SK-N-SH (cell line): Measurements from ENCODE around the gene OR6C74. TPM values are rescaled to one million over a fixed set of nuclear protein-coding genes. Genes with fewer than 3 reads are reported as not detected.

Experiments
- CTCF ChIA-PET: fragments of 300-600, 350-600 bp; formaldehyde crosslinking; extraction: SDS; loops from one replicate; lab custom pipeline; 2021; lab: Yijun Ruan, JAX
- POLR2A ChIA-PET: fragments of 350-600 bp; sonication (Branson Sonifier 250); formaldehyde crosslinking; extraction: SDS; loops from one replicate; lab custom pipeline; 2020; ENCODE audit warnings: antibody characterized with exemption, inconsistent platforms; lab: Yijun Ruan, JAX
- DNase-seq: peaks from one replicate; pipeline ENCODE4 v3.0.0; 2012
- H2AFZ ChIP-seq: fragments of 200-600 bp; sonication (generic); 2 replicates; pipeline ENCODE4 v1.8.1; 2016; ENCODE audit warnings: antibody characterized with exemption, mild to moderate bottlenecking, low read depth
- H3F3A ChIP-seq: fragments of 200-600 bp; sonication (generic); replicated peaks from 2 replicates; pipeline ENCODE3; 2016; ENCODE audit warnings: antibody characterized with exemption, mild to moderate bottlenecking; ENCODE audit not compliant: insufficient read depth
- H3K27ac ChIP-seq, 2 experiments: fragments of 200-500 bp in 1 of 2; fragments of 200-600 bp in 1 of 2; sonication (Bioruptor generic) in 1 of 2; sonication (generic), shearing (Covaris generic) in 1 of 2; 2 replicates each; pipeline versions ENCODE4 v1.5.1 to v1.6.1; 2014 to 2016; ENCODE audit warnings: low read depth in 2 of 2, inconsistent platforms in 1 of 2, low read length in 1 of 2, mild to moderate bottlenecking in 1 of 2, mixed read lengths in 1 of 2
- H3K27me3 ChIP-seq: fragments of 200-600 bp; sonication (generic), shearing (Covaris generic); 2 replicates; pipeline ENCODE4 v1.6.1; 2016; ENCODE audit warnings: mixed run types; ENCODE audit not compliant: insufficient read depth
- H3K36me3 ChIP-seq, 2 experiments: fragments of 200-500 bp in 1 of 2; fragments of 200-600 bp in 1 of 2; sonication (Bioruptor generic) in 1 of 2; sonication (generic) in 1 of 2; replicated peaks in 1 of 2; 2 replicates each; pipeline versions ENCODE3 to v1.5.1; 2014 to 2016; ENCODE audit warnings: low read length in 1 of 2, mild to moderate bottlenecking in 1 of 2; ENCODE audit not compliant: insufficient read depth in 2 of 2, control insufficient read depth in 1 of 2
- H3K4me1 ChIP-seq, 2 experiments: fragments of 200-500 bp in 1 of 2; fragments of 200-600 bp in 1 of 2; sonication (Bioruptor generic) in 1 of 2; sonication (generic), shearing (Covaris generic) in 1 of 2; 2 replicates each; pipeline versions ENCODE4 v1.5.1 to v1.6.1; 2014 to 2016; ENCODE audit warnings: low read depth in 1 of 2, low read length in 1 of 2, mixed run types in 1 of 2; ENCODE audit not compliant: insufficient read depth in 2 of 2, control insufficient read depth in 1 of 2
- H3K4me2 ChIP-seq: fragments of 200-600 bp; sonication (generic), shearing (Covaris generic); 2 replicates; pipeline ENCODE4 v1.6.1; 2017; ENCODE audit warnings: mixed run types
- H3K4me3 ChIP-seq, 2 experiments: fragments of 200-500 bp in 1 of 2; fragments of 200-600 bp in 1 of 2; sonication (Bioruptor generic) in 1 of 2; sonication (generic), shearing (Covaris generic) in 1 of 2; 2 replicates each; pipeline versions ENCODE4 v1.5.1 to v1.8.1; 2014 to 2016; ENCODE audit warnings: low read depth in 2 of 2, inconsistent platforms in 1 of 2, low read length in 1 of 2, mild to moderate bottlenecking in 1 of 2, mixed read lengths in 1 of 2, moderate library complexity in 1 of 2
- H3K79me2 ChIP-seq: fragments of 200-600 bp; sonication (generic); 2 replicates; pipeline ENCODE4 v1.8.1; 2017; ENCODE audit warnings: mild to moderate bottlenecking; ENCODE audit not compliant: insufficient read depth
- H3K9ac ChIP-seq: fragments of 200-600 bp; sonication (generic); 2 replicates; pipeline ENCODE4 v1.6.1; 2017; ENCODE audit warnings: mixed run types
- H3K9me2 ChIP-seq: fragments of 200-600 bp; sonication (generic); 2 replicates; pipeline ENCODE4 v1.6.1; 2017; ENCODE audit warnings: mixed run types
- H3K9me3 ChIP-seq: fragments of 200-600 bp; sonication (generic); 2 replicates; pipeline ENCODE4 v1.6.1; 2017; ENCODE audit warnings: mixed run types, mild to moderate bottlenecking, moderate library complexity
- H4K20me1 ChIP-seq: fragments of 200-600 bp; sonication (generic); 2 replicates; pipeline ENCODE4 v1.6.1; 2017; ENCODE audit warnings: mild to moderate bottlenecking, mixed run types; ENCODE audit not compliant: insufficient read depth
- ELF1 ChIP-seq: IDR thresholded peaks from 2 replicates; pipeline ENCODE4 v1.4.0; 2012
- EP300 ChIP-seq, 2 experiments: IDR thresholded peaks; 2 replicates each; pipeline versions ENCODE4 v1.4.0 to v1.6.1; 2012; ENCODE audit warnings: borderline replicate concordance in 1 of 2, low read depth in 1 of 2, low read length in 1 of 2
- EZH2phosphoT487 ChIP-seq: fragments of 200-600 bp; sonication (generic); IDR thresholded peaks from 2 replicates; pipeline ENCODE4 v1.6.1; 2017; ENCODE audit warnings: low read depth, mixed run types, mild to moderate bottlenecking, antibody characterized with exemption, moderate library complexity, borderline replicate concordance
- FOSL2 ChIP-seq: IDR thresholded peaks from 2 replicates; pipeline ENCODE4 v1.4.0; 2012; ENCODE audit warnings: low read depth, mild to moderate bottlenecking, moderate library complexity, borderline replicate concordance
- FOXM1 ChIP-seq: IDR thresholded peaks from 2 replicates; pipeline ENCODE4 v1.4.0; 2012; ENCODE audit warnings: low read depth, mild to moderate bottlenecking
- GABPA ChIP-seq: IDR thresholded peaks from 2 replicates; pipeline ENCODE4 v1.4.0; 2012; ENCODE audit warnings: low read depth, mild to moderate bottlenecking
- GATA2 ChIP-seq: sonication (generic); formaldehyde crosslinking; IDR thresholded peaks from 2 replicates; pipeline ENCODE4 v1.5.0; 2020; ENCODE audit warnings: mild to moderate bottlenecking, missing genetic modification reagents
- IRF3 ChIP-seq: fragments of 150-350 bp; IDR thresholded peaks from 2 replicates; pipeline ENCODE4 v1.6.1; 2016; ENCODE audit warnings: mild to moderate bottlenecking, low read depth, low read length
- JUND ChIP-seq: IDR thresholded peaks from 2 replicates; pipeline ENCODE4 v1.4.0; 2012
- MAX ChIP-seq: IDR thresholded peaks from 2 replicates; pipeline ENCODE4 v1.4.0; 2012; ENCODE audit warnings: low read depth
- MEF2A ChIP-seq: IDR thresholded peaks from 2 replicates; pipeline ENCODE4 v1.4.0; 2012; ENCODE audit warnings: low read depth, borderline replicate concordance
- NRF1 ChIP-seq: IDR thresholded peaks from 2 replicates; pipeline ENCODE4 v1.6.1; 2012; ENCODE audit warnings: low read depth, mild to moderate bottlenecking, low read length
- PBX3 ChIP-seq: IDR thresholded peaks from 2 replicates; pipeline ENCODE4; 2012
- POLR2AphosphoS5 ChIP-seq: IDR thresholded peaks from 2 replicates; pipeline ENCODE4 v1.6.1; 2012; ENCODE audit warnings: low read depth, low read length
- RXRA ChIP-seq: IDR thresholded peaks from 2 replicates; pipeline ENCODE4 v1.4.0; 2012; ENCODE audit warnings: low read depth, mild to moderate bottlenecking, borderline replicate concordance
- SIN3A ChIP-seq: IDR thresholded peaks from 2 replicates; pipeline ENCODE4 v1.6.1; 2012; ENCODE audit warnings: low read depth, mild to moderate bottlenecking, low read length, moderate library complexity, borderline replicate concordance
- SMC3 ChIP-seq: IDR thresholded peaks from 2 replicates; pipeline ENCODE4 v1.6.1; 2012; ENCODE audit warnings: low read depth, low read length, improper control_type of control experiment
- USF2 ChIP-seq: fragments of 150-350 bp; IDR thresholded peaks from 2 replicates; pipeline ENCODE4 v1.6.1; 2017; ENCODE audit warnings: antibody characterized with exemption, low read length, low read depth, borderline replicate concordance
- YY1 ChIP-seq: IDR thresholded peaks from 2 replicates; pipeline ENCODE4 v1.4.0; 2012; ENCODE audit warnings: low read depth, mild to moderate bottlenecking
- ZBTB33 ChIP-seq: IDR thresholded peaks from 2 replicates; pipeline ENCODE4 v1.4.0; 2012; ENCODE audit warnings: low read depth, borderline replicate concordance
- WGBS: methylation state at CpG from one replicate; pipeline ENCODE4 v1.1.6; 2017; ENCODE audit warnings: low lambda C conversion rate; 5-methylcytosine and 5-hydroxymethylcytosine counted together
- polyA plus RNA-seq, 3 experiments: library from polyadenylated mRNA; depleted of rRNA; stranded (reverse); fragments of >200 nt; gene quantifications; 2 replicates each; pipeline ENCODE4 v1.2.3, GENCODE V29; 2012

The OR6C74 gene
- polyA plus RNA-seq, 1 of the 3 experiments (the other 2 are of a cell fraction) = not detected

- no peak for TF ChIP-seq IRF3
- TF ChIP-seq ELF1 = no peak
- no peak for TF ChIP-seq POLR2AphosphoS5
- no peak for TF ChIP-seq YY1
Measured at GRCh38 chr12:55256831-55257230, 12.4 kb downstream of the OR6C74 start (continued).

GRCh38 chr12:55258303-55258702 lies 13.9 kb downstream of the OR6C74 start:
- POLR2A ChIA-PET = no interaction called here
- Histone ChIP-seq H3K4me3 (no peak overlapping the region), H3K4me2 (no peak overlapping the region)
- TF ChIP-seq ZBTB33 = no peak
- TF ChIP-seq SIN3A = no peak
- TF ChIP-seq MAX = no peak
- TF ChIP-seq SMC3 = no peak
- no peak for TF ChIP-seq EZH2phosphoT487
- no peak for TF ChIP-seq NRF1
- no peak for TF ChIP-seq EP300 (IDR thresholded peaks at IDR 0.05; ENCODE audit: borderline replicate concordance in 1 of 2, low read depth in 1 of 2, low read length in 1 of 2)
- TF ChIP-seq GABPA = no peak
- no peak for TF ChIP-seq FOSL2
- TF ChIP-seq POLR2AphosphoS5 = no peak
- TF ChIP-seq FOXM1 = no peak
- TF ChIP-seq JUND = no peak
- no peak for TF ChIP-seq USF2
- no peak for TF ChIP-seq ELF1
- no peak for TF ChIP-seq RXRA
- no peak for TF ChIP-seq GATA2 (CRISPR knock-in tag)
- TF ChIP-seq PBX3 = no peak
- TF ChIP-seq MEF2A = no peak
- TF ChIP-seq, all 33 proteins: peak for 0
- Histone ChIP-seq H2AFZ (no peak overlapping the region), H3K9ac (no peak overlapping the region), H3K36me3 (no peaks in the 10 kb centered on the region), H3K9me3 (no peaks in the 10 kb centered on the region), H3K4me1 (no peaks in the 10 kb centered on the region), H3K79me2 (no peaks in the 10 kb centered on the region), H4K20me1 (no peaks in the 10 kb centered on the region), H3K27ac (no peak overlapping the region), H3K9me2 (no peaks in the 10 kb centered on the region), H3F3A (no peaks in the 10 kb centered on the region), H3K27me3 (no peaks in the 10 kb centered on the region)
- WGBS = 0% methylated on average over 2 of the region's 2 CpGs
- CTCF ChIA-PET = no interaction called here
- no peak for DNase-seq
